Measurements from ENCODE around the gene TMPRSS2.

TMPRSS2 gene

DNA sequence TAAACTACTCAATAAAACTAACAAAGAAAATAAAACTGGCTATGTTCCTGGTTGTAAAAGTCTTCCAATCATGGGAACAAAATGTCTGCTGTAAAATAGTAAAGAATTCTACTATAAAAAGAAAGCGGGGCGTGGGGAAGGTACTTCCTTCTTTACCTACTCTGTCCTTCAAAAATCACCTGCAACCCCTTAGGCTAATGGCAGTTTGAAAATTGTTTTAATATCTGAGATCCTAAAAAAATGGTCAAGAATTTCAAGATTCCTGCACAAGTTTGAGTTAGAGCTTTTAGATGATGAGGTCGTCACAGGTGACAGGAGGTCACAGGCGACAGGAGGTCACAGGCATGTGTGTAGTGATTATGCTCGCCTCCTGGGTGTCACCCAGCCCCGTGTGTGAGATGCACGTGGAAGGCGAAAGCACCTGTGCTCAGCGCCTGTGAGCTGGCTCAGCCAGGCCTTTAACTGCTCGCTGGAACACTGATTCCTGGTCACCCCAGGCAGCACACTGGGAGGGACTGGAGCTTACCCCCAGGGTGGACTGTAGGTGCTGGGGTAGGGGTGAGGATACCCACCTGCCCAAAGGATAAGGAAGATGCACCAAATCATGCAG is 18.6 kb upstream of the TMPRSS2 start:
- DNase-seq, result peak in 1 of 2 donors; percentile 2
- Histone ChIP-seq H3K18ac (ENCODE audit: low read length) (no peak overlapping the region), H3K9me3 (ENCODE audit: insufficient read depth, low read depth, low read length) (no peaks in the 10 kb centered on the region), H3K27ac (ENCODE audit: low read depth, low read length) (no peak overlapping the region), H3K36me3 (ENCODE audit: control insufficient read depth in 1 of 2, insufficient read depth in 2 of 2, low read length in 2 of 2) (no peaks in the 10 kb centered on the region), H3K27me3 (ENCODE audit: insufficient read depth, low read length) (no peaks in the 10 kb centered on the region), H3K4me1 (ENCODE audit: control insufficient read depth in 1 of 2, insufficient read depth in 2 of 2, low read length in 2 of 2) (no peaks in the 10 kb centered on the region), H2BK120ac (ENCODE audit: insufficient read depth, low read length, poor library complexity) (no peak overlapping the region), H3K79me1 (ENCODE audit: low read length) (no peaks in the 10 kb centered on the region), H3K4me3 (ENCODE audit: low read depth, low read length) (no peak overlapping the region), H3K4ac (ENCODE audit: low read depth, low read length) (no peak overlapping the region), H2BK5ac (ENCODE audit: low read depth, low read length, poor library complexity) (no peak overlapping the region), H2AFZ (ENCODE audit: insufficient read depth, low read length, poor library complexity) (no peak overlapping the region), H4K91ac (ENCODE audit: low read depth, low read length) (no peak overlapping the region), H3K14ac (ENCODE audit: low read length) (no peak overlapping the region), H3K23ac (ENCODE audit: low read length) (peak overlapping the region; percentile 10), H3K79me2 (ENCODE audit: control insufficient read depth, insufficient read depth, low read length, poor library complexity) (no peaks in the 10 kb centered on the region), H4K12ac (ENCODE audit: low read depth, low read length) (no peak overlapping the region), H3K9ac (ENCODE audit: low read length) (no peak overlapping the region), H3K4me2 (ENCODE audit: low read length) (no peak overlapping the region), H2BK12ac (ENCODE audit: low read length) (no peak overlapping the region), H2AK5ac (ENCODE audit: low read length) (no peak overlapping the region), H4K8ac (ENCODE audit: low read depth, low read length) (no peak overlapping the region)
- no CpG with 5 or more reads among the region's 10 CpGs for WGBS (ENCODE audit: extremely low coverage, insufficient coverage, insufficient read length)

DNA sequence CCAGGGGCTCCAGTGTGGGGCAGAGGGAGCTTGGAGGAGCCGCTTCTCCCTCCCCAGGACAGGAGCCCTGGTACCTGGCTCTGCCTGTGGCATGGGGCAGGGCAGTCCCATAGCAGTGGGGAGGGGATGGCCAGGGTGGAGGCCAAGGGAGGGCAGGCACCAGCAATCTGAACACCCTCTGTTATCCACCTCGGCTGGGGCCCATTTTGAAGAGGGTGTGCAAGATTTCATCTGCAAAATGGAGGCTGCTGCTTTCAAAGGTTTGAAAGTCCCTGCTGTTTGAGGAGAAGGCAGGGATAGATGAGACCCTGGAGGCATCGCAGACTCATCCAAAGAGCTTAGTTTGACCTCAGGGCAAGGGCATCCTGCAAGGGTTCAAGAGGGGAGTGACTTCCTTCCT is 15.2 kb upstream of the TMPRSS2 start:
- no peaks in the 10 kb centered on the region for H3K27me3 ChIP-seq (ENCODE audit: insufficient read depth, low read length)
- no peak overlapping the region for H2BK120ac ChIP-seq (ENCODE audit: insufficient read depth, low read length, poor library complexity)
- no peaks in the 10 kb centered on the region for H3K79me2 ChIP-seq (ENCODE audit: control insufficient read depth, insufficient read depth, low read length, poor library complexity)
- no peak overlapping the region for H2BK12ac ChIP-seq (ENCODE audit: low read length)
- peak overlapping the region; percentile 34 for H3K9ac ChIP-seq (ENCODE audit: low read length)
- H2BK5ac ChIP-seq (ENCODE audit: low read depth, low read length, poor library complexity), result no peak overlapping the region
- H2AK5ac ChIP-seq (ENCODE audit: low read length), result no peak overlapping the region
- H3K9me3 ChIP-seq (ENCODE audit: insufficient read depth, low read depth, low read length), result no peaks in the 10 kb centered on the region
- no peak for DNase-seq
- WGBS (ENCODE audit: extremely low coverage, insufficient coverage, insufficient read length), result no CpG with 5 or more reads among the region's 3 CpGs
- H3K18ac ChIP-seq (ENCODE audit: low read length), result no peak overlapping the region
- no peak overlapping the region for H2AFZ ChIP-seq (ENCODE audit: insufficient read depth, low read length, poor library complexity)
- no peaks in the 10 kb centered on the region for H3K4me1 ChIP-seq (ENCODE audit: control insufficient read depth in 1 of 2, insufficient read depth in 2 of 2, low read length in 2 of 2)
- H3K4ac ChIP-seq (ENCODE audit: low read depth, low read length), result no peak overlapping the region
- no peak overlapping the region for H3K4me2 ChIP-seq (ENCODE audit: low read length)
- no peak overlapping the region for H3K23ac ChIP-seq (ENCODE audit: low read length)
- no peak overlapping the region for H4K8ac ChIP-seq (ENCODE audit: low read depth, low read length)
- H3K36me3 ChIP-seq (ENCODE audit: control insufficient read depth in 1 of 2, insufficient read depth in 2 of 2, low read length in 2 of 2), result no peaks in the 10 kb centered on the region
- peak overlapping the region; percentile 9 for H3K4me3 ChIP-seq (ENCODE audit: low read depth, low read length)
- H4K91ac ChIP-seq (ENCODE audit: low read depth, low read length), result no peak overlapping the region
- no peak overlapping the region for H3K14ac ChIP-seq (ENCODE audit: low read length)
- H3K79me1 ChIP-seq (ENCODE audit: low read length), result no peaks in the 10 kb centered on the region
- no peak overlapping the region for H3K27ac ChIP-seq (ENCODE audit: low read depth, low read length)
- H4K12ac ChIP-seq (ENCODE audit: low read depth, low read length), result no peak overlapping the region

DNA sequence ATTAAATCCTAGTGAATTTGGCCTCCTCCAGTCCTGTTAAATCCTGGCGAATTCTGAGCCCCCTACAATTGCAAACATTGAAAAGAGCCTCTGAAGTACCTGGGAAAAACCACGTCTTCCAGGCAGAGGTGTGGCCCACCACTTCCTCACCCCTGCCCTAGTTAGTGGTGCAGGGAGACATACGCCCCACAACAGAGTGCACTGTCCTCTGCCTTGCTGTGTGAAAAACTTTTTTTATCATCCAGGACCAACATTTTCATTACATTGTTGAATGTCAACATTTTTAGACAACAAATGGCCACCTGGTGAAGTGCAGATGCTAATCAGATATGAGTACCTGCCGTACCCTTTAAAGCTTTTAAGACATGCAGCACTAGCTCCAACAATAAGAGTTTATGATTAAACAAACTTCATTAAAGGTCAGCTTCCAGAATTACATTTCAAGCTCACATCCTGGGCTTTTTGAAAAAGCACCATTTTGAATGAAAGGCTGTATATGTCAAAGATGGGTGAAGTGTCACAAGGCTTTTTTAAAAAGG is 13.6 kb upstream of the TMPRSS2 start:
- Histone ChIP-seq H3K79me2 (ENCODE audit: control insufficient read depth, insufficient read depth, low read length, poor library complexity) (no peaks in the 10 kb centered on the region), H3K27me3 (ENCODE audit: insufficient read depth, low read length) (no peaks in the 10 kb centered on the region), H3K14ac (ENCODE audit: low read length) (no peak overlapping the region), H4K8ac (ENCODE audit: low read depth, low read length) (no peak overlapping the region), H4K91ac (ENCODE audit: low read depth, low read length) (no peak overlapping the region), H3K36me3 (ENCODE audit: control insufficient read depth in 1 of 2, insufficient read depth in 2 of 2, low read length in 2 of 2) (no peaks in the 10 kb centered on the region), H4K12ac (ENCODE audit: low read depth, low read length) (no peak overlapping the region), H3K4me2 (ENCODE audit: low read length) (no peak overlapping the region), H2AK5ac (ENCODE audit: low read length) (no peak overlapping the region), H3K27ac (ENCODE audit: low read depth, low read length) (no peak overlapping the region), H3K4ac (ENCODE audit: low read depth, low read length) (no peak overlapping the region), H3K4me1 (ENCODE audit: control insufficient read depth in 1 of 2, insufficient read depth in 2 of 2, low read length in 2 of 2) (no peaks in the 10 kb centered on the region), H3K23ac (ENCODE audit: low read length) (no peak overlapping the region), H3K79me1 (ENCODE audit: low read length) (no peaks in the 10 kb centered on the region), H2BK12ac (ENCODE audit: low read length) (no peak overlapping the region), H3K4me3 (ENCODE audit: low read depth, low read length) (no peak overlapping the region), H3K18ac (ENCODE audit: low read length) (no peak overlapping the region), H2AFZ (ENCODE audit: insufficient read depth, low read length, poor library complexity) (no peak overlapping the region), H3K9ac (ENCODE audit: low read length) (no peak overlapping the region), H3K9me3 (ENCODE audit: insufficient read depth, low read depth, low read length) (no peaks in the 10 kb centered on the region), H2BK120ac (ENCODE audit: insufficient read depth, low read length, poor library complexity) (no peak overlapping the region), H2BK5ac (ENCODE audit: low read depth, low read length, poor library complexity) (no peak overlapping the region)
- WGBS (ENCODE audit: extremely low coverage, insufficient coverage, insufficient read length), result no CpG with 5 or more reads among the region's 4 CpGs
- no peak for DNase-seq

GRCh38 chr21:41520560-41521442 is 12.8 kb upstream of the TMPRSS2 start:
- Histone ChIP-seq H4K91ac (ENCODE audit: low read depth, low read length) (no peak overlapping the region), H4K12ac (ENCODE audit: low read depth, low read length) (no peak overlapping the region), H3K4me2 (ENCODE audit: low read length) (no peak overlapping the region), H3K27me3 (ENCODE audit: insufficient read depth, low read length) (no peaks in the 10 kb centered on the region), H2BK5ac (ENCODE audit: low read depth, low read length, poor library complexity) (no peak overlapping the region), H3K18ac (ENCODE audit: low read length) (no peak overlapping the region), H2BK120ac (ENCODE audit: insufficient read depth, low read length, poor library complexity) (no peak overlapping the region), H3K79me1 (ENCODE audit: low read length) (no peaks in the 10 kb centered on the region), H3K4me1 (ENCODE audit: control insufficient read depth in 1 of 2, insufficient read depth in 2 of 2, low read length in 2 of 2) (no peaks in the 10 kb centered on the region), H3K27ac (ENCODE audit: low read depth, low read length) (no peak overlapping the region), H3K14ac (ENCODE audit: low read length) (no peak overlapping the region), H4K8ac (ENCODE audit: low read depth, low read length) (no peak overlapping the region), H2AFZ (ENCODE audit: insufficient read depth, low read length, poor library complexity) (no peak overlapping the region), H3K36me3 (ENCODE audit: control insufficient read depth in 1 of 2, insufficient read depth in 2 of 2, low read length in 2 of 2) (no peaks in the 10 kb centered on the region), H2AK5ac (ENCODE audit: low read length) (no peak overlapping the region), H3K4me3 (ENCODE audit: low read depth, low read length) (no peak overlapping the region), H3K9ac (ENCODE audit: low read length) (no peak overlapping the region), H2BK12ac (ENCODE audit: low read length) (no peak overlapping the region), H3K23ac (ENCODE audit: low read length) (no peak overlapping the region), H3K9me3 (ENCODE audit: insufficient read depth, low read depth, low read length) (no peaks in the 10 kb centered on the region), H3K4ac (ENCODE audit: low read depth, low read length) (no peak overlapping the region), H3K79me2 (ENCODE audit: control insufficient read depth, insufficient read depth, low read length, poor library complexity) (no peaks in the 10 kb centered on the region)
- no CpG with 5 or more reads among the region's 5 CpGs for WGBS (ENCODE audit: extremely low coverage, insufficient coverage, insufficient read length)
- no peak for DNase-seq

Measured in trophoblast cell (in vitro differentiated cells and primary cell).